K562 (cell line): Measurements from ENCODE around the gene UBA7. TPM values are rescaled to one million over a fixed set of nuclear protein-coding genes. Genes with fewer than 3 reads are reported as not detected.

Experiments used
- ATAC-seq: fragments of 200-7000 bp; cut with Tn5 transposase; 3 replicates; pipeline ENCODE4 v1.9.1; 2020; ENCODE audit warnings: moderate library complexity
- BruUV-seq: library from RNA; stranded (reverse); fragments of 400-500 nt; replicated peaks from 2 replicates; lab custom pipeline; 2021; lab: Mats Ljungman, UMichigan
- CTCF ChIA-PET: fragments of 300-600 bp; formaldehyde crosslinking; extraction: SDS; loops from one replicate; lab custom pipeline; 2021; ENCODE audit warnings: low intra/inter-chr PET ratio; lab: Yijun Ruan, JAX
- POLR2A ChIA-PET: fragments of 300-600, 350-650 bp; sonication (Branson Sonifier 250); formaldehyde crosslinking; extraction: SDS; loops from one replicate; lab custom pipeline; 2021; ENCODE audit warnings: antibody characterized with exemption, inconsistent platforms; lab: Yijun Ruan, JAX
- DNase-seq, 4 experiments: peaks; one replicate each; pipeline versions ENCODE4 v3.0.0 to v3.0.0-alpha.2; 2011 to 2018; ENCODE audit warnings: low spot score in 3 of 4, mixed read lengths in 3 of 4; ENCODE audit errors: extremely low read depth in 1 of 4
- FAIRE-seq: peaks from 2 replicates; lab custom pipeline; 2011; peaks lifted over from hg19 to GRCh38; lab: Jason Lieb, UNC
- H2AFZ ChIP-seq: 2 replicates; pipeline ENCODE4 v1.6.0; 2011; ENCODE audit warnings: low read depth, low read length, control low read depth, inconsistent platforms
- H3K27ac ChIP-seq: fragments of 200-600 bp; 3 replicates; pipeline ENCODE4 v1.8.0; 2011; ENCODE audit warnings: low read depth, mild to moderate bottlenecking, control low read depth, inconsistent platforms, low read length, moderate library complexity, mixed read lengths; ENCODE audit errors: extremely low read depth
- H3K27me3 ChIP-seq, 2 experiments: fragments of 300-600 bp in 1 of 2; 2 replicates in 1 of 2; 3 replicates in 1 of 2; pipeline versions ENCODE4 v1.6.0 to v1.8.0; 2011; ENCODE audit warnings: inconsistent platforms in 2 of 2, low read length in 2 of 2, mild to moderate bottlenecking in 1 of 2, mixed read lengths in 1 of 2, moderate library complexity in 1 of 2; ENCODE audit not compliant: control insufficient read depth in 2 of 2, insufficient read depth in 2 of 2
- H3K36me3 ChIP-seq: fragments of 300-600 bp; 3 replicates; pipeline ENCODE4 v1.8.0; 2011; ENCODE audit warnings: mild to moderate bottlenecking, low read length, inconsistent platforms; ENCODE audit not compliant: control insufficient read depth, insufficient read depth
- H3K4me1 ChIP-seq, 2 experiments: fragments of 200-600 bp in 1 of 2; replicated peaks in 1 of 2; 2 replicates in 1 of 2; 3 replicates in 1 of 2; pipeline versions ENCODE4 v1.5.1 to v1.8.0; 2011; ENCODE audit warnings: inconsistent platforms in 2 of 2, low read length in 2 of 2, mild to moderate bottlenecking in 1 of 2, mixed read lengths in 1 of 2, moderate library complexity in 1 of 2; ENCODE audit not compliant: control insufficient read depth in 2 of 2, insufficient read depth in 2 of 2
- H3K4me2 ChIP-seq: 2 replicates; pipeline ENCODE4 v1.6.1; 2011; ENCODE audit warnings: low read length, control low read depth, inconsistent platforms, mixed read lengths; ENCODE audit not compliant: insufficient read depth
- H3K4me3 ChIP-seq: fragments of 200-600 bp; sonication (generic), shearing (Covaris generic); 2 replicates; pipeline ENCODE4 v1.5.1; 2016; ENCODE audit warnings: control low read depth, inconsistent platforms
- H3K79me2 ChIP-seq: fragments of 200-600 bp; 3 replicates; pipeline ENCODE4 v1.8.0; 2011; ENCODE audit warnings: low read length, inconsistent platforms; ENCODE audit not compliant: control insufficient read depth, insufficient read depth
- H3K9ac ChIP-seq, 2 experiments: 2 replicates each; pipeline versions ENCODE4 v1.6.0 to v1.6.1; 2011; ENCODE audit warnings: low read depth in 2 of 2, low read length in 2 of 2, control low read depth in 1 of 2, inconsistent platforms in 1 of 2, mild to moderate bottlenecking in 1 of 2, mixed read lengths in 1 of 2; ENCODE audit not compliant: insufficient read depth in 1 of 2
- H3K9me1 ChIP-seq: one replicate; pipeline ENCODE4 v1.6.0; 2011; ENCODE audit warnings: inconsistent platforms, mild to moderate bottlenecking, low read length, moderate library complexity; ENCODE audit not compliant: control insufficient read depth, insufficient read depth
- H3K9me3 ChIP-seq: replicated peaks from 2 replicates; pipeline ENCODE4 v1.5.1; 2011; ENCODE audit warnings: low read depth, low read length, inconsistent platforms; ENCODE audit not compliant: control insufficient read depth, insufficient read depth
- H4K20me1 ChIP-seq: replicated peaks from 2 replicates; pipeline ENCODE4 v1.6.1; 2011; ENCODE audit warnings: low read length, inconsistent platforms, mixed read lengths; ENCODE audit not compliant: control insufficient read depth, insufficient read depth
- BRD9 ChIP-seq: fragments of 450-650 bp; IDR thresholded peaks from 2 replicates; pipeline ENCODE4 v1.6.1; 2018; ENCODE audit warnings: low read depth; ENCODE audit not compliant: partially characterized antibody
- CCAR2 ChIP-seq: fragments of 200-400 bp; formaldehyde crosslinking; IDR thresholded peaks from 2 replicates; pipeline ENCODE4 v1.6.1; 2017; ENCODE audit warnings: mild to moderate bottlenecking, low read depth, low read length
- CHCHD3 ChIP-seq: fragments of 250-450 bp; sonication (Bioruptor Pico); IDR thresholded peaks from 2 replicates; pipeline ENCODE4 v2.1.2; 2022; ENCODE audit warnings: mild to moderate bottlenecking
- KLF10 ChIP-seq: fragments of 250-450 bp; sonication (Bioruptor Pico); IDR thresholded peaks from 2 replicates; pipeline ENCODE4 v1.6.1; 2021; ENCODE audit warnings: matching md5 sums
- LCOR ChIP-seq: sonication (generic); formaldehyde crosslinking; IDR thresholded peaks from 2 replicates; pipeline ENCODE4 v1.8.0; 2022; ENCODE audit warnings: mild to moderate bottlenecking, missing genetic modification reagents
- MIER1 ChIP-seq: fragments of 450-650 bp; IDR thresholded peaks from 2 replicates; pipeline ENCODE4 v1.6.1; 2016; ENCODE audit warnings: antibody characterized with exemption, mild to moderate bottlenecking, low read depth
- NCOR1 ChIP-seq: fragments of 450-650 bp; IDR thresholded peaks from 2 replicates; pipeline ENCODE4 v1.6.1; 2016; ENCODE audit warnings: mild to moderate bottlenecking, moderate library complexity
- RBM39 ChIP-seq: fragments of 200-400 bp; formaldehyde crosslinking; optimal IDR thresholded peaks from 2 replicates; pipeline ENCODE3; 2018; ENCODE audit warnings: low read depth, low read length
- TAF9B ChIP-seq: fragments of 450-650 bp; IDR thresholded peaks from 2 replicates; pipeline ENCODE4 v1.6.1; 2018; ENCODE audit warnings: mild to moderate bottlenecking; ENCODE audit not compliant: partially characterized antibody
- WGBS: fragments of 100-300 bp; shearing (Covaris generic); methylation state at CpG from one replicate; pipeline ENCODE4 v1.1.6; 2016; ENCODE audit warnings: low coverage, mixed read lengths; ENCODE audit not compliant: insufficient coverage; ENCODE audit errors: missing lambda C conversion rate; 5-methylcytosine and 5-hydroxymethylcytosine counted together
- in situ Hi-C: fragments of 300-500 bp; cut with MboI; formaldehyde crosslinking; loops from 4 replicates; pipeline ENCODE4 v1.15.0; 2018; ENCODE audit warnings: inconsistent platforms, mixed read lengths
- intact Hi-C: fragments of 100-400 bp; cut with micrococcal nuclease; formaldehyde crosslinking; loops from 2 replicates; pipeline ENCODE4 v1.14.2; 2022
- polyA plus RNA-seq, 8 experiments: library from polyadenylated mRNA; depleted of rRNA in 4 of 8; stranded (reverse) in 5 of 8; unstranded in 3 of 8; fragments of >200 nt; fragmentation: Nextera tagmentation in 2 of 8; fragmentation: Illumina TruSeq in 1 of 8; extraction: Ambion mirVana in 2 of 8; extraction: Trizol in 1 of 8; gene quantifications; 2 replicates each; pipeline versions ENCODE4 v1.2.1 to v1.2.3, GENCODE V29; 2011 to 2014; ENCODE audit warnings: inconsistent platforms in 1 of 8, missing spikeins in 1 of 8
- total RNA-seq, 7 experiments: library from RNA; depleted of rRNA in 6 of 7; stranded (reverse); fragments of >200 nt in 6 of 7; fragmentation: Illumina TruSeq in 2 of 7; extraction: Trizol in 2 of 7; gene quantifications; 2 replicates each; pipeline versions ENCODE4 v1.2.1 to v1.2.3, GENCODE V29; 2011 to 2021; ENCODE audit warnings: low replicate concordance in 1 of 7
- TF ChIP-seq, protein P1 (sequence below): sonication (generic); formaldehyde crosslinking; IDR thresholded peaks from 2 replicates; pipeline ENCODE4 v1.8.0; 2022; ENCODE audit warnings: mild to moderate bottlenecking, missing genetic modification reagents
- TF ChIP-seq, protein P2 (sequence below): fragments of 450-650 bp; formaldehyde crosslinking; IDR thresholded peaks from 2 replicates; pipeline ENCODE4 v1.4.0; 2020; ENCODE audit warnings: mild to moderate bottlenecking, moderate library complexity
- TF ChIP-seq, protein P3 (sequence below): fragments of 450-650 bp; IDR thresholded peaks from 2 replicates; pipeline ENCODE4 v1.6.1; 2018; ENCODE audit not compliant: partially characterized antibody
- TF ChIP-seq, protein P4 (sequence below): fragments of 450-650 bp; formaldehyde crosslinking; IDR thresholded peaks from 2 replicates; pipeline ENCODE4 v1.4.0; 2020; ENCODE audit warnings: mild to moderate bottlenecking

UBA7 gene
- total and polyA plus RNA-seq, 9 of the 15 experiments (the other 6 are each of a cell fraction or from before 2014, with no cell fraction given), result 0.17 to 3.3 (median 2.0) TPM

GRCh38 chr3:49839193-49839809 is 25.5 kb upstream of the UBA7 start (continued):
- TF ChIP-seq, protein P1, sequence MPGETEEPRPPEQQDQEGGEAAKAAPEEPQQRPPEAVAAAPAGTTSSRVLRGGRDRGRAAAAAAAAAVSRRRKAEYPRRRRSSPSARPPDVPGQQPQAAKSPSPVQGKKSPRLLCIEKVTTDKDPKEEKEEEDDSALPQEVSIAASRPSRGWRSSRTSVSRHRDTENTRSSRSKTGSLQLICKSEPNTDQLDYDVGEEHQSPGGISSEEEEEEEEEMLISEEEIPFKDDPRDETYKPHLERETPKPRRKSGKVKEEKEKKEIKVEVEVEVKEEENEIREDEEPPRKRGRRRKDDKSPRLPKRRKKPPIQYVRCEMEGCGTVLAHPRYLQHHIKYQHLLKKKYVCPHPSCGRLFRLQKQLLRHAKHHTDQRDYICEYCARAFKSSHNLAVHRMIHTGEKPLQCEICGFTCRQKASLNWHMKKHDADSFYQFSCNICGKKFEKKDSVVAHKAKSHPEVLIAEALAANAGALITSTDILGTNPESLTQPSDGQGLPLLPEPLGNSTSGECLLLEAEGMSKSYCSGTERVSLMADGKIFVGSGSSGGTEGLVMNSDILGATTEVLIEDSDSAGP (CRISPR knock-in tag), result no peak
- TF ChIP-seq, protein P2, sequence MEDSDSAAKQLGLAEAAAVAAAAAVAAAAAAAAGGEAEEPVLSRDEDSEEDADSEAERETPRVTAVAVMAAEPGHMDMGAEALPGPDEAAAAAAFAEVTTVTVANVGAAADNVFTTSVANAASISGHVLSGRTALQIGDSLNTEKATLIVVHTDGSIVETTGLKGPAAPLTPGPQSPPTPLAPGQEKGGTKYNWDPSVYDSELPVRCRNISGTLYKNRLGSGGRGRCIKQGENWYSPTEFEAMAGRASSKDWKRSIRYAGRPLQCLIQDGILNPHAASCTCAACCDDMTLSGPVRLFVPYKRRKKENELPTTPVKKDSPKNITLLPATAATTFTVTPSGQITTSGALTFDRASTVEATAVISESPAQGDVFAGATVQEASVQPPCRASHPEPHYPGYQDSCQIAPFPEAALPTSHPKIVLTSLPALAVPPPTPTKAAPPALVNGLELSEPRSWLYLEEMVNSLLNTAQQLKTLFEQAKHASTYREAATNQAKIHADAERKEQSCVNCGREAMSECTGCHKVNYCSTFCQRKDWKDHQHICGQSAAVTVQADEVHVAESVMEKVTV, result peak; percentile 78

DNA sequence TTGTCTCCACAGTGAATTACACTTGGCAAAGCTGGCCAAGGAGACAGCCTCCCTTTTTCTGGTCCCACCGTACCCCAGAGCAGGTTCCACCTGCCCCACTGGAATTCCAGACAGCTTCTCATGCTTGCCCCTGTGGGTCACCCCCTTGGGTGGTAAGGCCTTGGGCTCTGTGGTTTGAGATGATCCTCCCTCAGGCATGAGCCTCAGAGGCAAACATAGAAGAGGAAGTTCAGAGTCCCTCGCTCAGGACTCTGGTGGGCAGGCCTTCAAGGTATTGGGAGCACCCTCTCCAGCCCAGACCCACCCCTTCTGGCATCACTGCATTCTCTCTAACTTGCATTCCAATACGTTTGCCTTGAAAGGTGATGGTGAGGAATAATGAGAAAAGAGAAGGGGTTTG is 17.6 kb upstream of the UBA7 start:
- no peaks in the 10 kb centered on the region for H3K79me2 ChIP-seq
- ChIA-PET POLR2A (interaction anchor here (0.7 to 0.9 kb wide), 2 partner anchors 9 to 18 kb away, joined by 3 read pairs; partner anchors contain the start of gene UBA7), CTCF (no interaction called here)
- in situ Hi-C loops (no loop called here), intact Hi-C loops (no loop called here)
- peaks cover 56% of the 10 kb centered on the region; the same call in 2 of the 3 replicates for H3K36me3 ChIP-seq
- FAIRE-seq, result no peak
- no peaks in the 10 kb centered on the region for H3K9me3 ChIP-seq
- BruUV-seq, result no TSS peak
- H2AFZ ChIP-seq, result no peak overlapping the region
- no peaks in the 10 kb centered on the region for H3K9me1 ChIP-seq
- no peak overlapping the region for H3K9ac ChIP-seq
- no peak for DNase-seq
- no peaks in the 10 kb centered on the region for H3K27me3 ChIP-seq
- ATAC-seq, result no peak
- H3K4me2 ChIP-seq, result no peak overlapping the region
- H3K4me1 ChIP-seq, result no peaks in the 10 kb centered on the region
- H4K20me1 ChIP-seq, result no peaks in the 10 kb centered on the region
- H3K4me3 ChIP-seq, result no peak overlapping the region
- 74% methylated on average over 3 of the region's 3 CpGs for WGBS
- no peak overlapping the region for H3K27ac ChIP-seq
- TF ChIP-seq KLF10 (CRISPR knock-in tag) (no peak), NCOR1 (no peak), TAF9B (no peak), CHCHD3 (CRISPR knock-in tag) (no peak), RBM39 (no peak), MIER1 (no peak), CCAR2 (no peak), BRD9 (no peak), LCOR (CRISPR knock-in tag) (no peak)
- TF ChIP-seq, protein P3, sequence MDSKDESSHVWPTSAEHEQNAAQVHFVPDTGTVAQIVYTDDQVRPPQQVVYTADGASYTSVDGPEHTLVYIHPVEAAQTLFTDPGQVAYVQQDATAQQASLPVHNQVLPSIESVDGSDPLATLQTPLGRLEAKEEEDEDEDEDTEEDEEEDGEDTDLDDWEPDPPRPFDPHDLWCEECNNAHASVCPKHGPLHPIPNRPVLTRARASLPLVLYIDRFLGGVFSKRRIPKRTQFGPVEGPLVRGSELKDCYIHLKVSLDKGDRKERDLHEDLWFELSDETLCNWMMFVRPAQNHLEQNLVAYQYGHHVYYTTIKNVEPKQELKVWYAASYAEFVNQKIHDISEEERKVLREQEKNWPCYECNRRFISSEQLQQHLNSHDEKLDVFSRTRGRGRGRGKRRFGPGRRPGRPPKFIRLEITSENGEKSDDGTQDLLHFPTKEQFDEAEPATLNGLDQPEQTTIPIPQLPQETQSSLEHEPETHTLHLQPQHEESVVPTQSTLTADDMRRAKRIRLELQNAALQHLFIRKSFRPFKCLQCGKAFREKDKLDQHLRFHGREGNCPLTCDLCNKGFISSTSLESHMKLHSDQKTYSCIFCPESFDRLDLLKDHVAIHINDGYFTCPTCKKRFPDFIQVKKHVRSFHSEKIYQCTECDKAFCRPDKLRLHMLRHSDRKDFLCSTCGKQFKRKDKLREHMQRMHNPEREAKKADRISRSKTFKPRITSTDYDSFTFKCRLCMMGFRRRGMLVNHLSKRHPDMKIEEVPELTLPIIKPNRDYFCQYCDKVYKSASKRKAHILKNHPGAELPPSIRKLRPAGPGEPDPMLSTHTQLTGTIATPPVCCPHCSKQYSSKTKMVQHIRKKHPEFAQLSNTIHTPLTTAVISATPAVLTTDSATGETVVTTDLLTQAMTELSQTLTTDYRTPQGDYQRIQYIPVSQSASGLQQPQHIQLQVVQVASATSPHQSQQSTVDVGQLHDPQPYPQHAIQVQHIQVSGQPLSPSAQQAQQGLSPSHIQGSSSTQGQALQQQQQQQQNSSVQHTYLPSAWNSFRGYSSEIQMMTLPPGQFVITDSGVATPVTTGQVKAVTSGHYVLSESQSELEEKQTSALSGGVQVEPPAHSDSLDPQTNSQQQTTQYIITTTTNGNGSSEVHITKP, result no peak
- TF ChIP-seq, protein P4, sequence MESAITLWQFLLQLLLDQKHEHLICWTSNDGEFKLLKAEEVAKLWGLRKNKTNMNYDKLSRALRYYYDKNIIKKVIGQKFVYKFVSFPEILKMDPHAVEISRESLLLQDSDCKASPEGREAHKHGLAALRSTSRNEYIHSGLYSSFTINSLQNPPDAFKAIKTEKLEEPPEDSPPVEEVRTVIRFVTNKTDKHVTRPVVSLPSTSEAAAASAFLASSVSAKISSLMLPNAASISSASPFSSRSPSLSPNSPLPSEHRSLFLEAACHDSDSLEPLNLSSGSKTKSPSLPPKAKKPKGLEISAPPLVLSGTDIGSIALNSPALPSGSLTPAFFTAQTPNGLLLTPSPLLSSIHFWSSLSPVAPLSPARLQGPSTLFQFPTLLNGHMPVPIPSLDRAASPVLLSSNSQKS, result no peak
